ENCODE results near the gene ZNF391.

GRCh38 chr6:27370391-27370790 is 18.2 kb upstream of the ZNF391 start:
- no peak for TF ChIP-seq ZNF561 (tag by site-specific recombination; IDR thresholded peaks at IDR 0.05; ENCODE audit: borderline replicate concordance)
- TF ChIP-seq CTCF (tag by site-specific recombination; IDR thresholded peaks at IDR 0.05), result no peak
- TF ChIP-seq REST (tag by site-specific recombination; IDR thresholded peaks at IDR 0.05), result no peak
- no peak for TF ChIP-seq ZNF362 (tag by site-specific recombination; IDR thresholded peaks at IDR 0.05)
- no peak for TF ChIP-seq RBAK (tag by site-specific recombination; IDR thresholded peaks at IDR 0.05)

Measured in HEK293 (cell line).